A549 (cell line): ENCODE measurements around the gene NELFB. TPM values are rescaled to one million over a fixed set of nuclear protein-coding genes. Genes with fewer than 3 reads are reported as not detected.
A peak's percentile ranks its signal among the peaks of the same experiment; 100 is the strongest.

Source experiments
- ATAC-seq, 2 experiments: fragments of 200-7000 bp in 1 of 2; fragments of >200 bp in 1 of 2; cut with Nextera tagmentation in 1 of 2; cut with Tn5 transposase in 1 of 2; 3 replicates each; pipeline versions ENCODE4 v1.8.0 to v1.9.1; 2018 to 2020; ENCODE audit warnings: mild to moderate bottlenecking in 1 of 2, moderate library complexity in 1 of 2
- CTCF ChIA-PET: fragments of 300-600 bp; sonication (Branson Sonifier 250); formaldehyde crosslinking; extraction: SDS; loops from one replicate; lab custom pipeline; 2021; ENCODE audit warnings: antibody characterized with exemption, inconsistent platforms; lab: Yijun Ruan, JAX
- POLR2A ChIA-PET: fragments of 350-600 bp; formaldehyde crosslinking; extraction: SDS; loops from one replicate; lab custom pipeline; 2021; ENCODE audit warnings: antibody characterized with exemption, inconsistent platforms; lab: Yijun Ruan, JAX
- DNase-seq, 2 experiments: peaks; one replicate each; pipeline versions ENCODE4 v3.0.0 to v3.0.0-alpha.2; 2011 to 2016; ENCODE audit warnings: low read depth in 1 of 2, low spot score in 1 of 2
- FAIRE-seq: peaks from 2 replicates; lab custom pipeline; 2011; peaks lifted over from hg19 to GRCh38; lab: Jason Lieb, UNC
- H3K27ac ChIP-seq, 2 experiments: fragments of >200 bp; sonication (Bioruptor Twin); formaldehyde crosslinking; 3 replicates each; pipeline ENCODE4 v1.5.1; 2016 to 2017
- H3K4me1 ChIP-seq: fragments of >200 bp; sonication (Bioruptor Twin); formaldehyde crosslinking; 3 replicates; pipeline ENCODE4 v1.6.1; 2016
- H3K4me2 ChIP-seq: fragments of >200 bp; sonication (Bioruptor Twin); formaldehyde crosslinking; 3 replicates; pipeline ENCODE4 v1.6.1; 2016
- H3K4me3 ChIP-seq: fragments of >200 bp; sonication (Bioruptor Twin); formaldehyde crosslinking; 3 replicates; pipeline ENCODE4 v1.5.1; 2016
- H3K9me3 ChIP-seq: fragments of >200 bp; sonication (Bioruptor Twin); formaldehyde crosslinking; 3 replicates; pipeline ENCODE4 v1.6.1; 2016
- ATOH8 ChIP-seq: fragments of 250-450 bp; sonication (Bioruptor Pico); IDR thresholded peaks from 2 replicates; pipeline ENCODE4 v1.5.0; 2020; ENCODE audit warnings: low read depth, mild to moderate bottlenecking, moderate library complexity
- CBX2 ChIP-seq: fragments of 200-600 bp; sonication (generic); IDR thresholded peaks from 2 replicates; pipeline ENCODE4 v1.6.1; 2016; ENCODE audit warnings: low read depth, mild to moderate bottlenecking, borderline replicate concordance
- CEBPB ChIP-seq, 2 experiments: fragments of >200 bp in 1 of 2; sonication (Bioruptor Twin) in 1 of 2; formaldehyde crosslinking in 1 of 2; IDR thresholded peaks; 2 replicates each; pipeline ENCODE4 v1.6.1; 2012 to 2016
- CHD4 ChIP-seq: fragments of 200-600 bp; sonication (generic); IDR thresholded peaks from 2 replicates; pipeline ENCODE4 v1.6.1; 2016; ENCODE audit warnings: antibody characterized with exemption, mild to moderate bottlenecking, borderline replicate concordance
- CTCF ChIP-seq: fragments of >200 bp; sonication (Bioruptor Twin); formaldehyde crosslinking; IDR thresholded peaks from 3 replicates; pipeline ENCODE4 v1.5.1; 2016
- EHF ChIP-seq: fragments of 250-450 bp; sonication (Bioruptor Pico); IDR thresholded peaks from 2 replicates; pipeline ENCODE4 v1.5.0; 2020; ENCODE audit warnings: mild to moderate bottlenecking
- EP300 ChIP-seq, 2 experiments: fragments of >200 bp; sonication (Bioruptor Twin); formaldehyde crosslinking; IDR thresholded peaks; 2 replicates in 1 of 2; 3 replicates in 1 of 2; pipeline ENCODE4 v1.6.1; 2016 to 2017
- ESRRA ChIP-seq: fragments of 150-350 bp; IDR thresholded peaks from 2 replicates; pipeline ENCODE4 v1.6.1; 2014; ENCODE audit warnings: mild to moderate bottlenecking, low read length, borderline replicate concordance
- FOSB ChIP-seq: fragments of 250-450 bp; sonication (Bioruptor Pico); IDR thresholded peaks from 2 replicates; pipeline ENCODE4 v1.5.0; 2020; ENCODE audit warnings: mild to moderate bottlenecking, moderate library complexity
- HEYL ChIP-seq: fragments of 250-450 bp; sonication (Bioruptor Pico); IDR thresholded peaks from 2 replicates; pipeline ENCODE4 v1.8.0; 2021; ENCODE audit warnings: mild to moderate bottlenecking, moderate library complexity
- HOXA7 ChIP-seq: fragments of 250-450 bp; sonication (Bioruptor Pico); IDR thresholded peaks from 2 replicates; pipeline ENCODE4 v1.5.0; 2020; ENCODE audit warnings: mild to moderate bottlenecking, moderate library complexity
- HOXB13 ChIP-seq: fragments of 250-450 bp; sonication (Bioruptor Pico); IDR thresholded peaks from 2 replicates; pipeline ENCODE4 v1.5.0; 2020; ENCODE audit warnings: low read depth, mild to moderate bottlenecking, moderate library complexity
- HOXB5 ChIP-seq: fragments of 250-450 bp; sonication (Bioruptor Pico); IDR thresholded peaks from 2 replicates; pipeline ENCODE4 v1.5.0; 2020; ENCODE audit warnings: mild to moderate bottlenecking, moderate library complexity
- JUN ChIP-seq, 2 experiments: fragments of >200 bp; sonication (Bioruptor Twin); formaldehyde crosslinking; IDR thresholded peaks; 2 replicates in 1 of 2; 3 replicates in 1 of 2; pipeline ENCODE4 v1.6.1; 2016 to 2017
- JUNB ChIP-seq: fragments of >200 bp; sonication (Bioruptor Twin); formaldehyde crosslinking; IDR thresholded peaks from 2 replicates; pipeline ENCODE4 v1.6.1; 2016
- KDM1A ChIP-seq: fragments of 200-600 bp; sonication (generic); IDR thresholded peaks from 2 replicates; pipeline ENCODE4 v1.6.1; 2016; ENCODE audit warnings: low read depth, mild to moderate bottlenecking
- MAZ ChIP-seq: fragments of 150-350 bp; IDR thresholded peaks from 2 replicates; pipeline ENCODE4 v1.6.1; 2014; ENCODE audit warnings: antibody characterized with exemption, low read depth, low read length, borderline replicate concordance
- MYC ChIP-seq: IDR thresholded peaks from 2 replicates; pipeline ENCODE4 v1.6.1; 2012; ENCODE audit warnings: mild to moderate bottlenecking, inconsistent platforms, low read length, improper control_type of control experiment, borderline replicate concordance
- NFE2L2 ChIP-seq: fragments of 150-350 bp; conservative IDR thresholded peaks from 2 replicates; pipeline ENCODE4 v1.6.1; 2014; ENCODE audit warnings: low read length
- NPAS2 ChIP-seq: fragments of 250-450 bp; sonication (Bioruptor Pico); IDR thresholded peaks from 2 replicates; pipeline ENCODE4 v1.8.0; 2022; ENCODE audit warnings: mild to moderate bottlenecking, moderate library complexity, borderline replicate concordance
- PHF8 ChIP-seq: fragments of 200-600 bp; sonication (generic); IDR thresholded peaks from 2 replicates; pipeline ENCODE4 v1.6.1; 2016; ENCODE audit warnings: low read depth, mild to moderate bottlenecking, antibody characterized with exemption, moderate library complexity, borderline replicate concordance
- POLR2A ChIP-seq: IDR thresholded peaks from 2 replicates; pipeline ENCODE4 v1.6.1; 2012; ENCODE audit warnings: mild to moderate bottlenecking, low read length
- POLR2AphosphoS2 ChIP-seq: conservative IDR thresholded peaks from 2 replicates; pipeline ENCODE4 v1.6.1; 2012; ENCODE audit warnings: low read length, improper control_type of control experiment, inconsistent platforms
- RARB ChIP-seq: fragments of 250-450 bp; sonication (Bioruptor Pico); IDR thresholded peaks from 2 replicates; pipeline ENCODE4 v1.8.0; 2021; ENCODE audit warnings: mild to moderate bottlenecking, moderate library complexity
- RFX5 ChIP-seq: fragments of 450-650 bp; IDR thresholded peaks from 2 replicates; pipeline ENCODE4 v1.7.1; 2014; ENCODE audit warnings: antibody characterized with exemption, mild to moderate bottlenecking, moderate library complexity
- RNF2 ChIP-seq: fragments of 200-600 bp; sonication (generic); IDR thresholded peaks from 2 replicates; pipeline ENCODE4 v1.6.1; 2016; ENCODE audit warnings: low read depth, mild to moderate bottlenecking, antibody characterized with exemption, moderate library complexity, borderline replicate concordance
- SMC3 ChIP-seq: fragments of >200 bp; sonication (Bioruptor Twin); formaldehyde crosslinking; IDR thresholded peaks from 3 replicates; pipeline ENCODE4 v1.6.1; 2018; ENCODE audit warnings: inconsistent platforms
- SREBF2 ChIP-seq: fragments of 450-650 bp; IDR thresholded peaks from 2 replicates; pipeline ENCODE4 v1.6.1; 2014; ENCODE audit warnings: mild to moderate bottlenecking, moderate library complexity
- ZNF302 ChIP-seq: fragments of 250-450 bp; sonication (Bioruptor Pico); IDR thresholded peaks from 2 replicates; pipeline ENCODE4 v1.9.0; 2021; ENCODE audit warnings: inconsistent platforms, mild to moderate bottlenecking, moderate library complexity
- ZSCAN20 ChIP-seq: fragments of 250-450 bp; sonication (Bioruptor Pico); IDR thresholded peaks from 2 replicates; pipeline ENCODE4 v1.8.0; 2022; ENCODE audit warnings: mild to moderate bottlenecking, moderate library complexity
- WGBS: methylation state at CpG from one replicate; pipeline ENCODE4 v1.1.6; 2017; ENCODE audit errors: missing lambda C conversion rate; 5-methylcytosine and 5-hydroxymethylcytosine counted together
- polyA plus RNA-seq, 4 experiments: library from polyadenylated mRNA; depleted of rRNA in 3 of 4; stranded (reverse); fragments of >200 nt; fragmentation: RNase III in 1 of 4; extraction: RNeasy Plus Mini Kit Qiagen cat#74134 plus additional on column Dnase treatment in 1 of 4; gene quantifications; 2 replicates in 3 of 4; 3 replicates in 1 of 4; pipeline ENCODE4 v1.2.3, GENCODE V29; 2011 to 2017
- TF ChIP-seq, protein P1 (sequence below): fragments of >200 bp; sonication (Bioruptor Twin); formaldehyde crosslinking; IDR thresholded peaks from 2 replicates; pipeline ENCODE4 v1.6.1; 2016
- TF ChIP-seq, protein P2 (sequence below): fragments of 150-350 bp; IDR thresholded peaks from 2 replicates; pipeline ENCODE4 v1.6.1; 2014; ENCODE audit warnings: low read depth, mild to moderate bottlenecking, low read length

NELFB gene
- polyA plus RNA-seq, 2 of the 4 experiments (the other 2 are of a cell fraction) = 31.8 to 45.3 TPM

- TF ChIP-seq CHD4 (no peak), HOXB5 (CRISPR knock-in tag) (no peak), EHF (CRISPR knock-in tag) (no peak), NPAS2 (CRISPR knock-in tag) (no peak), SREBF2 (no peak), KDM1A (no peak), ZSCAN20 (CRISPR knock-in tag) (no peak), ATOH8 (no peak), ZNF302 (CRISPR knock-in tag) (no peak), CEBPB (IDR thresholded peaks at IDR 0.05) (no peak), HOXA7 (CRISPR knock-in tag) (no peak), POLR2AphosphoS2 (no peak), JUN (IDR thresholded peaks at IDR 0.05) (peak; percentile 42 to 83; a peak in 4 of 5 replicates), FOSB (no peak), POLR2A (peak; percentile 56), JUNB (no peak), RNF2 (no peak), SMC3 (no peak), NFE2L2 (no peak), ESRRA (no peak), CBX2 (no peak), MYC (0 out of 2 replicates have a peak, but pooled peaks have one; percentile 29), RFX5 (0 out of 2 replicates have a peak, but pooled peaks have one; percentile 20), RARB (CRISPR knock-in tag) (no peak), PHF8 (no peak), EP300 (IDR thresholded peaks at IDR 0.05) (peak in 1 of 2 experiments; percentile 15; a peak in 1 of 5 replicates)
- TF ChIP-seq, protein P1, sequence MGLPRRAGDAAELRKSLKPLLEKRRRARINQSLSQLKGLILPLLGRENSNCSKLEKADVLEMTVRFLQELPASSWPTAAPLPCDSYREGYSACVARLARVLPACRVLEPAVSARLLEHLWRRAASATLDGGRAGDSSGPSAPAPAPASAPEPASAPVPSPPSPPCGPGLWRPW = no peak
- TF ChIP-seq, protein P2, sequence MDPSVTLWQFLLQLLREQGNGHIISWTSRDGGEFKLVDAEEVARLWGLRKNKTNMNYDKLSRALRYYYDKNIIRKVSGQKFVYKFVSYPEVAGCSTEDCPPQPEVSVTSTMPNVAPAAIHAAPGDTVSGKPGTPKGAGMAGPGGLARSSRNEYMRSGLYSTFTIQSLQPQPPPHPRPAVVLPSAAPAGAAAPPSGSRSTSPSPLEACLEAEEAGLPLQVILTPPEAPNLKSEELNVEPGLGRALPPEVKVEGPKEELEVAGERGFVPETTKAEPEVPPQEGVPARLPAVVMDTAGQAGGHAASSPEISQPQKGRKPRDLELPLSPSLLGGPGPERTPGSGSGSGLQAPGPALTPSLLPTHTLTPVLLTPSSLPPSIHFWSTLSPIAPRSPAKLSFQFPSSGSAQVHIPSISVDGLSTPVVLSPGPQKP = no peak
Observed at GRCh38 chr9:137277329-137278041, 22.4 kb downstream of the NELFB start, which contains the start of gene TOR4A (continued).

- DNase-seq = no peak
- ChIA-PET CTCF (interaction anchor here (0.7 to 2.8 kb wide), 16 partner anchors 9 to 280 kb away, joined by 3 to 16 read pairs (median 4); partner anchors contain the start of genes EXD3, NOXA1, NRARP and RNF224), POLR2A (interaction anchor here (1.4 to 2.2 kb wide), 3 partner anchors 23 to 181 kb away, joined by 4 to 29 read pairs (median 13); partner anchors contain the start of genes NRARP and TUBB4B)
- Histone ChIP-seq H3K9me3 (no peaks in the 10 kb centered on the region), H3K27ac (peak overlapping the region; percentile 94 to 96), H3K4me1 (peaks cover 35% of the 10 kb centered on the region), H3K4me3 (peak overlapping the region; percentile 72), H3K4me2 (peak overlapping the region; percentile 97)
- peak in 1 of 2 experiments; percentile 1; a peak in 3 of 6 replicates for ATAC-seq
- 46% methylated on average over 27 of the region's 54 CpGs for WGBS
- FAIRE-seq = no peak
- TF ChIP-seq MAZ (no peak), HOXA7 (CRISPR knock-in tag) (no peak), JUNB (no peak), ATOH8 (no peak), CTCF (no peak), HEYL (CRISPR knock-in tag) (no peak), HOXB13 (CRISPR knock-in tag) (no peak), SMC3 (no peak)
- TF ChIP-seq, protein P2 = no peak
Observed at GRCh38 chr9:137278061-137278701, 23.1 kb downstream of the NELFB start.
